Esophagus squamous epithelium (tissue), 5 donors: ENCODE data around the gene PFDN2. TPM values are rescaled to one million over a fixed set of nuclear protein-coding genes. Genes with fewer than 3 reads are reported as not detected.
A peak's percentile ranks its signal among the peaks of the same experiment; 100 is the strongest.

Source experiments
- DNase-seq: peaks from one replicate; lab custom pipeline; 2025; lab: John Stamatoyannopoulos, UW
- H3K27ac ChIP-seq, 4 donors: fragments of 200-600 bp; sonication (generic); one replicate each; pipeline ENCODE4 v1.5.1; 2016 to 2019; ENCODE audit warnings: mild to moderate bottlenecking in 1 of 4
- H3K27me3 ChIP-seq, 4 donors: fragments of 200-600 bp; sonication (generic); 1 replicate in 3 of 4; 2 replicates in 1 of 4; pipeline versions ENCODE4 v1.5.1 to v1.6.0; 2017 to 2021; ENCODE audit warnings: antibody characterized with exemption in 1 of 4
- H3K36me3 ChIP-seq, 3 donors: fragments of 200-600 bp; sonication (generic); one replicate each; pipeline ENCODE4 v1.5.1; 2016 to 2019
- H3K4me1 ChIP-seq, 3 donors: fragments of 200-600 bp; sonication (generic); one replicate each; pipeline ENCODE4 v1.5.1; 2017 to 2019
- H3K4me3 ChIP-seq, 4 donors: fragments of 200-600 bp; sonication (generic); 1 replicate in 3 of 4; 2 replicates in 1 of 4; pipeline ENCODE4 v1.5.1; 2016 to 2019; ENCODE audit warnings: mild to moderate bottlenecking in 2 of 4, moderate library complexity in 1 of 4
- H3K9me3 ChIP-seq, 3 donors: fragments of 200-600 bp; sonication (generic); one replicate each; pipeline ENCODE4 v1.5.1; 2016 to 2019
- POLR2A ChIP-seq, 4 donors: fragments of 450-650 bp; IDR thresholded peaks; one replicate each; pipeline ENCODE4 v1.6.1; 2017; ENCODE audit warnings: antibody characterized with exemption in 4 of 4, mild to moderate bottlenecking in 4 of 4, moderate library complexity in 3 of 4
- WGBS, 2 donors: methylation state at CpG; one replicate each; pipeline ENCODE4 v1.1.5; 2018; 5-methylcytosine and 5-hydroxymethylcytosine counted together
- intact Hi-C: fragments of 100-400 bp; cut with DNase I; formaldehyde crosslinking; loops from one replicate; pipeline ENCODE4 v1.15.0; 2022
- total RNA-seq, 4 donors: library from RNA; depleted of rRNA; stranded (reverse); fragments of >200 nt; gene quantifications; one replicate each; pipeline ENCODE4 v1.1.0, GENCODE V29; 2016
- TF ChIP-seq, protein P1 (sequence below), 6 experiments: fragments of 450-650 bp in 4 of 6; fragments of 200-600 bp in 2 of 6; sonication (generic) in 2 of 6; IDR thresholded peaks; one replicate each; pipeline ENCODE4 v1.5.1; 2016 to 2019; ENCODE audit warnings: antibody characterized with exemption in 6 of 6, mild to moderate bottlenecking in 4 of 6, moderate library complexity in 4 of 6
- donor health status: DM: yes; HTN: yes; CAD: no.

The PFDN2 gene
- total RNA-seq, 4 donors from 2014 or later: 27.0 to 59.2 (median 45.3) TPM

DNA sequence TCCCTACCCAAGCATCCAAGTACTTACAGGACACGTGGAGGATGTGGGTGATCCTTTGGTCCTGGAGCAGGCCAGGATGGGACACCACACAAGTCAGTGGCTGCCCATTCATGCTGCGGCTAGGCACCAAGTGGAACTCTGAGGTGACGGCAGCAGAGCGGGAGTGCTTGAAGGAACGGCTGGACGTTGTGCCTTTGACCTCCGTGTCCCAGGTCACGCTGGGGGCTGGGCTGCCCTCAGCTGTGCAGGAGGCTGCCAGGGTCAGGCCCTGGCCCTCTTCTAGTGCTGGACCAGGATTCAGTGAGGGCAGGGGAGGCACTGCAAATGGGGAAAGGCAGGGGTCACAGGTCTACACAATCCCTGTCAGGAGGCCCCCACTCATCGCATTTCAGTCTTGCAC is 40.4 kb downstream of the PFDN2 start:
- no peaks in the 10 kb centered on the region for H3K9me3 ChIP-seq
- intact Hi-C loops: no loop called here
- no peak for DNase-seq
- peaks cover 0 to 7% (median 0%) of the 10 kb centered on the region in 4 donors for H3K27me3 ChIP-seq
- H3K4me1 ChIP-seq: peaks cover 16 to 95% (median 28%) of the 10 kb centered on the region in 3 donors
- H3K4me3 ChIP-seq: no peak overlapping the region
- H3K27ac ChIP-seq: peak overlapping the region; percentile 6 to 97 (median 54)
- peaks cover 0 to 57% (median 12%) of the 10 kb centered on the region in 3 donors for H3K36me3 ChIP-seq
- TF ChIP-seq, protein P1, sequence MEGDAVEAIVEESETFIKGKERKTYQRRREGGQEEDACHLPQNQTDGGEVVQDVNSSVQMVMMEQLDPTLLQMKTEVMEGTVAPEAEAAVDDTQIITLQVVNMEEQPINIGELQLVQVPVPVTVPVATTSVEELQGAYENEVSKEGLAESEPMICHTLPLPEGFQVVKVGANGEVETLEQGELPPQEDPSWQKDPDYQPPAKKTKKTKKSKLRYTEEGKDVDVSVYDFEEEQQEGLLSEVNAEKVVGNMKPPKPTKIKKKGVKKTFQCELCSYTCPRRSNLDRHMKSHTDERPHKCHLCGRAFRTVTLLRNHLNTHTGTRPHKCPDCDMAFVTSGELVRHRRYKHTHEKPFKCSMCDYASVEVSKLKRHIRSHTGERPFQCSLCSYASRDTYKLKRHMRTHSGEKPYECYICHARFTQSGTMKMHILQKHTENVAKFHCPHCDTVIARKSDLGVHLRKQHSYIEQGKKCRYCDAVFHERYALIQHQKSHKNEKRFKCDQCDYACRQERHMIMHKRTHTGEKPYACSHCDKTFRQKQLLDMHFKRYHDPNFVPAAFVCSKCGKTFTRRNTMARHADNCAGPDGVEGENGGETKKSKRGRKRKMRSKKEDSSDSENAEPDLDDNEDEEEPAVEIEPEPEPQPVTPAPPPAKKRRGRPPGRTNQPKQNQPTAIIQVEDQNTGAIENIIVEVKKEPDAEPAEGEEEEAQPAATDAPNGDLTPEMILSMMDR (IDR thresholded peaks at IDR 0.05): no peak
- no peak for TF ChIP-seq POLR2A (IDR thresholded peaks at IDR 0.05)
- WGBS, 2 donors: 83 to 93% methylated on average over 1 to 6 of the region's 9 CpGs

DNA sequence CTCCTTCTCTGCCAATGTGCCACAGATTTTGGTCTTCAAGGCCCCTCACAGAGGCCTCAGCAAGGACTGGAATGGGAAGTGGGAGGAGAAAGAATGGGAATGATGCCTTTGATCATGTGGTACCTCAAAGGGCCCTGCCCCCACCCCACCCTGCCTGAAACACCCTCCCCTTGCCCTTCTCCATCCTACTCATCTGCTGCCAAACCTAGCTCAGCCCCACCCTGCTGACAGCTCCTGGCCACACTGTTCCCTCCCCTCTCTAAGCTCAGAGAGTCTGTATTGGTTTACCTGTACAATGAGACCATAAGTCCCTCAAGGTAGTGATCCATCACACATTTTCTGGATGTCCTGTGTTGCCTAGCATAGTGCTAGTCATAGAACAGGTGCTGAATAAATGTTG is 41.4 kb downstream of the PFDN2 start:
- TF ChIP-seq, protein P1 (IDR thresholded peaks at IDR 0.05): no peak
- TF ChIP-seq POLR2A (IDR thresholded peaks at IDR 0.05): no peak
- intact Hi-C loops: no loop called here
- H3K27ac ChIP-seq: peak overlapping the region; percentile 3 to 97 (median 50)
- H3K36me3 ChIP-seq: peaks cover 0 to 66% (median 13%) of the 10 kb centered on the region in 3 donors
- peaks cover 12 to 95% (median 20%) of the 10 kb centered on the region in 3 donors for H3K4me1 ChIP-seq
- DNase-seq: no peak
- H3K9me3 ChIP-seq: no peaks in the 10 kb centered on the region
- no peak overlapping the region for H3K4me3 ChIP-seq
- peaks cover 0 to 7% (median 0%) of the 10 kb centered on the region in 4 donors for H3K27me3 ChIP-seq

DNA sequence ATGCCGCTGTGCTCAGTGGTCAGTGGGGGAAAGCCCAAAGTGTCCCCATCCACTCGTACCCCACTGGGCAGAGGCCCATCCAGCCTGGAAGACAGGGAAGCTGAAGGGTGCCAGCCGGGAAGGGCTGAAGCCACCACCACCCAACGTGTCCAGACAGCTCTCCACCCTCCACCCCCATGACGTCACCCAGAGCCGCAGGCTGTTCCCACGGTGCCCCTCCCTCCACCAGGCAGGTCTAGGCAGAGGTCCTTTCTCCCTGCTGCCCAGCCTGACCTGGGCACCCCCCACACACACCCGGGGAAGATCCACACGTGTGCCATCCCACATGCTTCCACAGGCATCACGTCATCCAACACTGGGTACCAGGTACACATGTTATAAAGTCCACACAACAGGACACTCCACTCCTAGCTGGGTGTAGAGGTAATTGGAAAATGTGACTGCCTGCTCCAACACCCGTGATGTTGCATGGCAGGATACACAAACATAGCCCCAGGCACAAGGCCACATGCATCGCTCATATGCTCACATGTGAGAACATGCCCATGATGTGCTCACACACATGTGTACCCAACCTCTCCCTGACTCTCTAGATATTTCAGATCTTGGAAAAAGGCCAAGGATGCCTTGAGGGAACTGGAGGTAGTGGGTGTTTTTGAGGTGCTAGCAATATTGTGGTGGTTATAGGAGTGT is 43.0 kb downstream of the PFDN2 start:
- H3K27me3 ChIP-seq: peaks cover 0 to 6% (median 0%) of the 10 kb centered on the region in 4 donors
- no peak for TF ChIP-seq POLR2A (IDR thresholded peaks at IDR 0.05)
- TF ChIP-seq, protein P1 (IDR thresholded peaks at IDR 0.05): no peak
- H3K27ac ChIP-seq: peak overlapping the region; percentile 82 to 97 (median 90)
- DNase-seq: no peak
- no peaks in the 10 kb centered on the region for H3K9me3 ChIP-seq
- 32 to 35% methylated on average over 8 of the region's 12 CpGs for WGBS, 2 donors
- H3K4me3 ChIP-seq: peak overlapping the region in 1 of 4 donors; percentile 23
- intact Hi-C loops: no loop called here
- peaks cover 0 to 74% (median 13%) of the 10 kb centered on the region in 3 donors for H3K36me3 ChIP-seq
- H3K4me1 ChIP-seq: peaks cover 5 to 95% (median 17%) of the 10 kb centered on the region in 3 donors

DNA sequence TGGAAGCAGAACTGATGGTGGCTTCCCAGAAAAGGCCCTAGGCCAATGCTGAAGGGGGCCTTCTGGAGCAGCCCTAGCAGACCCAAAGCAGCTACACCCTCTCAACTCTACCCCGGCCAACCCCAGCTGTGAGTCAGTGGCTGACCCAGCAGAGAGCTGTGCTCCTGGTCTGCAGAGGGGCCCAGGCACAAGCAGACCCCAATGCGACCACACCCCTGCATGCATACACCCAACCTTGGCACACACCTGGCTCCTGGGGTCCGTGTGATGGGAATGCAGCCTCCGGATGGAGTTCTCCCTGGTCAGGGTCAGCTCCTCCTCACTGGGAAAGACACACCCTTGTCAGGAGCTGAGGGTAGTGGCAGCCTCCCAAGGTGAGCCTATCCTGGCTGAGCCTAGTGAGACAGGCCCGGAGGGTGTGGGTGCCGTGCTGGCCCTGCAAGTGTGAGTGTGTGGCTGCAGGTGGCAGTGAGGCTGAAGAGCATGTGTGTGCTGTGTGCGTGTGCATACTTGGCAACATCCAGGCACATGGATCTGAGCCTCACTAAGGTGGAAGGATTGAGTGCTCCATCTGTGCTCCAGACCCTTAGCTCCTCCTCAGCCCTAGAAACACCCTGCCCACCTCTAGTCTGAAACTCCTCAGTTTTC is 44.2 kb downstream of the PFDN2 start:
- Histone ChIP-seq H3K27ac (peak overlapping the region; percentile 82 to 97 (median 90)), H3K36me3 (peaks cover 0 to 71% (median 13%) of the 10 kb centered on the region in 3 donors), H3K4me1 (peaks cover 0 to 95% (median 13%) of the 10 kb centered on the region in 3 donors), H3K4me3 (no peak overlapping the region), H3K27me3 (no peaks in the 10 kb centered on the region), H3K9me3 (no peaks in the 10 kb centered on the region)
- TF ChIP-seq POLR2A (IDR thresholded peaks at IDR 0.05): no peak
- TF ChIP-seq, protein P1 (IDR thresholded peaks at IDR 0.05): peak in 2 of 6 experiments; percentile 33 to 47
- no peak for DNase-seq
- 30 to 71% methylated on average over 2 of the region's 7 CpGs for WGBS, 2 donors
- intact Hi-C loops: no loop called here
